HepG2 (cell line): ENCODE measurements around the gene CCDC201. TPM values are rescaled to one million over a fixed set of nuclear protein-coding genes. Genes with fewer than 3 reads are reported as not detected.
A peak's percentile ranks its signal among the peaks of the same experiment; 100 is the strongest.

Source experiments
- GTF3A ChIP-seq: sonication (generic); formaldehyde crosslinking; conservative IDR thresholded peaks from 2 replicates; pipeline ENCODE4 v1.4.0; 2020; ENCODE audit warnings: mild to moderate bottlenecking, missing genetic modification reagents
- HDAC2 ChIP-seq: sonication (generic); formaldehyde crosslinking; IDR thresholded peaks from 2 replicates; pipeline ENCODE4 v1.4.0; 2020; ENCODE audit warnings: missing genetic modification reagents
- HOXA5 ChIP-seq: sonication (generic); formaldehyde crosslinking; IDR thresholded peaks from 2 replicates; pipeline ENCODE4 v1.4.0; 2020; ENCODE audit warnings: missing genetic modification reagents
- KMT2A ChIP-seq: sonication (generic); formaldehyde crosslinking; IDR thresholded peaks from 2 replicates; pipeline ENCODE4 v1.4.0; 2020; ENCODE audit warnings: missing genetic modification reagents
- MAF1 ChIP-seq: sonication (generic); formaldehyde crosslinking; IDR thresholded peaks from 2 replicates; pipeline ENCODE4 v1.5.0; 2020; ENCODE audit warnings: missing genetic modification reagents, borderline replicate concordance
- MEF2D ChIP-seq: sonication (generic); formaldehyde crosslinking; IDR thresholded peaks from 2 replicates; pipeline ENCODE4 v1.5.1; 2020; ENCODE audit warnings: mild to moderate bottlenecking, missing genetic modification reagents
- MTERF4 ChIP-seq: sonication (generic); formaldehyde crosslinking; IDR thresholded peaks from 2 replicates; pipeline ENCODE4 v1.8.0; 2023; ENCODE audit warnings: mild to moderate bottlenecking, missing genetic modification reagents
- PLSCR1 ChIP-seq: sonication (generic); formaldehyde crosslinking; IDR thresholded peaks from 2 replicates; pipeline ENCODE4 v1.5.0; 2020; ENCODE audit warnings: missing genetic modification reagents, mild to moderate bottlenecking, borderline replicate concordance
- RBFOX2 ChIP-seq: fragments of 200-400 bp; formaldehyde crosslinking; IDR thresholded peaks from 2 replicates; pipeline ENCODE4 v1.6.1; 2017; ENCODE audit warnings: low read depth, mild to moderate bottlenecking, low read length
- RNF2 ChIP-seq: fragments of 450-650 bp; conservative IDR thresholded peaks from 2 replicates; pipeline ENCODE4 v1.6.1; 2016; ENCODE audit warnings: low read depth
- SOX6 ChIP-seq, 2 experiments: fragments of 450-650 bp in 1 of 2; sonication (generic) in 1 of 2; formaldehyde crosslinking in 1 of 2; IDR thresholded peaks; 2 replicates each; pipeline versions ENCODE4 v1.4.0 to v1.6.1; 2017 to 2020; ENCODE audit warnings: antibody characterized with exemption in 1 of 2, mild to moderate bottlenecking in 1 of 2, missing genetic modification reagents in 1 of 2
- STAT5B ChIP-seq: sonication (generic); formaldehyde crosslinking; IDR thresholded peaks from 2 replicates; pipeline ENCODE4 v1.4.0; 2020; ENCODE audit warnings: missing genetic modification reagents
- ZFP36 ChIP-seq: fragments of 150-350 bp; IDR thresholded peaks from 2 replicates; pipeline ENCODE4 v1.6.1; 2018; ENCODE audit warnings: borderline replicate concordance, low read length, low read depth; ENCODE audit not compliant: partially characterized antibody
- ZNF350 ChIP-seq: sonication (generic); formaldehyde crosslinking; IDR thresholded peaks from 2 replicates; pipeline ENCODE4 v1.4.0; 2020; ENCODE audit warnings: mild to moderate bottlenecking, low read depth, missing genetic modification reagents, borderline replicate concordance
- ZNF501 ChIP-seq: sonication (generic); formaldehyde crosslinking; IDR thresholded peaks from 2 replicates; pipeline ENCODE4 v1.5.1; 2020; ENCODE audit warnings: mild to moderate bottlenecking, moderate library complexity, missing genetic modification reagents
- ZNF550 ChIP-seq: sonication (generic); formaldehyde crosslinking; IDR thresholded peaks from 2 replicates; pipeline ENCODE4 v1.4.0; 2020; ENCODE audit warnings: mild to moderate bottlenecking, missing genetic modification reagents, borderline replicate concordance
- ZNF558 ChIP-seq: sonication (generic); formaldehyde crosslinking; IDR thresholded peaks from 2 replicates; pipeline ENCODE4 v1.9.0; 2022; ENCODE audit warnings: mild to moderate bottlenecking, missing genetic modification reagents, borderline replicate concordance
- ZNF598 ChIP-seq: sonication (generic); formaldehyde crosslinking; IDR thresholded peaks from 2 replicates; pipeline ENCODE4 v1.5.1; 2020; ENCODE audit warnings: mild to moderate bottlenecking, missing genetic modification reagents, borderline replicate concordance
- ZNF766 ChIP-seq: sonication (generic); formaldehyde crosslinking; IDR thresholded peaks from 2 replicates; pipeline ENCODE4 v1.5.0; 2020; ENCODE audit warnings: missing genetic modification reagents, borderline replicate concordance
- ZNF782 ChIP-seq: sonication (generic); formaldehyde crosslinking; IDR thresholded peaks from 2 replicates; pipeline ENCODE4 v1.4.0; 2020; ENCODE audit warnings: missing genetic modification reagents, mild to moderate bottlenecking, borderline replicate concordance
- ZNF883 ChIP-seq: sonication (generic); formaldehyde crosslinking; IDR thresholded peaks from 2 replicates; pipeline ENCODE4 v1.5.1; 2020; ENCODE audit warnings: mild to moderate bottlenecking, missing genetic modification reagents; ENCODE audit errors: not compliant biosample characterization
- polyA plus RNA-seq, 8 experiments: library from polyadenylated mRNA; depleted of rRNA in 3 of 8; stranded (reverse) in 7 of 8; unstranded in 1 of 8; fragments of >200 nt; fragmentation: Illumina TruSeq in 4 of 8; extraction: Trizol in 4 of 8; gene quantifications; 2 replicates each; pipeline versions ENCODE4 v1.2.1 to v1.2.3, GENCODE V29; 2011 to 2016; ENCODE audit warnings: low read depth in 4 of 8, missing spikeins in 1 of 8, mixed read lengths in 1 of 8; ENCODE audit not compliant: insufficient read depth in 1 of 8
- total RNA-seq, 5 experiments: library from RNA; depleted of rRNA; stranded (reverse); fragments of >200 nt; fragmentation: Illumina TruSeq; extraction: Trizol; gene quantifications; 2 replicates each; pipeline ENCODE4 v1.2.3, GENCODE V29; 2016; ENCODE audit warnings: low read depth in 1 of 5
- TF ChIP-seq, protein P1 (sequence below): sonication (generic); formaldehyde crosslinking; IDR thresholded peaks from 2 replicates; pipeline ENCODE4 v1.4.0; 2020; ENCODE audit warnings: missing genetic modification reagents, mild to moderate bottlenecking, borderline replicate concordance
- TF ChIP-seq, protein P2 (sequence below): IDR thresholded peaks from 2 replicates; pipeline ENCODE4 v1.6.1; 2016; ENCODE audit warnings: low read depth, borderline replicate concordance

Gene CCDC201
- total and polyA plus RNA-seq, 2 of the 13 experiments (the other 11 are each of a cell fraction or from before 2014, with no cell fraction given): 0.92 TPM; not detected in 1

DNA sequence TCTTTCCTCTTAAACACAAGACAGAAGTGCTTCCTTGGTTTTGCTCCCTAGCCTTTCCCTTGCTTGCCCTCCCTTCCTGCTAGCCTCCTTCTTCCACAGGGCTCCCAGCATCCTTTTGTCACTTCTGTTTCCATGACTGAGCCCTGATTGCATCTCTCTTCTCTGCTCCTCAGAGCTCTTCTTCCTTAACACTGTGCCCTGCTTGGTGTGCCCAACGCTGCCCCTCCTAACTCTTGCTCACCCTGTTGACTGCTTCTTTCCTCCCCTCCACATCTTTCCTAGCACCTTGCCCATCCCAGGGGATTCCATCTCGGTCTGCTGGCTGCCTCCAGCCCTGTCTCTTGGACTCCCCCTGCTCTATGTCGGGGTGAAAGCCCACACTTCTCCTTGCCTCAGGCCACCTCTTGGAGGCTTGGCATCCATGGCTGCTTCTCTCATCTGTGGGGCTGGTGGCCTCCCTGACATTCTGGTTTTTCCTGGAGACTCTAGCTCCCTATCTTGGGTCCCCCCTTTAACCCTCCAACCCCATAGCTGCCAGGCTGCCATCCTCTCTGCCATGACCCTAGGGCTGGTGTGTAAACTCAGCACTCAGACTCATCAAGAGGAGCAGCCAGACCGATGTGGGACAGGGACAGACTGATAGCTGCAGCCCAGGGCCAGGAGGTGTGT, 21.2 kb upstream of the CCDC201 start (continued):
- TF ChIP-seq PLSCR1 (CRISPR knock-in tag) (peak; percentile 67; the same call in 1 of the 2 replicates), ZFP36 (no peak), ZNF883 (CRISPR knock-in tag) (peak; percentile 53), ZNF501 (CRISPR knock-in tag) (peak; percentile 93), ZNF550 (CRISPR knock-in tag) (0 out of 2 replicates have a peak, but pooled peaks have one; percentile 86), MAF1 (no peak), STAT5B (CRISPR knock-in tag) (0 out of 2 replicates have a peak, but pooled peaks have one; percentile 3), HDAC2 (CRISPR knock-in tag) (no peak), KMT2A (CRISPR knock-in tag) (0 out of 2 replicates have a peak, but pooled peaks have one; percentile 11), SOX6 (IDR thresholded peaks at IDR 0.05) (no peak), SOX6 (CRISPR knock-in tag; IDR thresholded peaks at IDR 0.05) (no peak), ZNF558 (peak; percentile 69; the same call in 1 of the 2 replicates), HOXA5 (CRISPR knock-in tag) (no peak), RNF2 (no peak), ZNF766 (CRISPR knock-in tag) (peak; percentile 37; the same call in 1 of the 2 replicates), MTERF4 (CRISPR knock-in tag) (no peak), ZNF782 (CRISPR knock-in tag) (peak; percentile 97; the same call in 1 of the 2 replicates), ZNF350 (CRISPR knock-in tag) (peak; percentile 96), MEF2D (CRISPR knock-in tag) (peak; percentile 92), GTF3A (no peak), ZNF598 (peak; percentile 85; the same call in 1 of the 2 replicates), RBFOX2 (no peak; the same call in 1 of the 2 replicates)
- TF ChIP-seq, protein P1, sequence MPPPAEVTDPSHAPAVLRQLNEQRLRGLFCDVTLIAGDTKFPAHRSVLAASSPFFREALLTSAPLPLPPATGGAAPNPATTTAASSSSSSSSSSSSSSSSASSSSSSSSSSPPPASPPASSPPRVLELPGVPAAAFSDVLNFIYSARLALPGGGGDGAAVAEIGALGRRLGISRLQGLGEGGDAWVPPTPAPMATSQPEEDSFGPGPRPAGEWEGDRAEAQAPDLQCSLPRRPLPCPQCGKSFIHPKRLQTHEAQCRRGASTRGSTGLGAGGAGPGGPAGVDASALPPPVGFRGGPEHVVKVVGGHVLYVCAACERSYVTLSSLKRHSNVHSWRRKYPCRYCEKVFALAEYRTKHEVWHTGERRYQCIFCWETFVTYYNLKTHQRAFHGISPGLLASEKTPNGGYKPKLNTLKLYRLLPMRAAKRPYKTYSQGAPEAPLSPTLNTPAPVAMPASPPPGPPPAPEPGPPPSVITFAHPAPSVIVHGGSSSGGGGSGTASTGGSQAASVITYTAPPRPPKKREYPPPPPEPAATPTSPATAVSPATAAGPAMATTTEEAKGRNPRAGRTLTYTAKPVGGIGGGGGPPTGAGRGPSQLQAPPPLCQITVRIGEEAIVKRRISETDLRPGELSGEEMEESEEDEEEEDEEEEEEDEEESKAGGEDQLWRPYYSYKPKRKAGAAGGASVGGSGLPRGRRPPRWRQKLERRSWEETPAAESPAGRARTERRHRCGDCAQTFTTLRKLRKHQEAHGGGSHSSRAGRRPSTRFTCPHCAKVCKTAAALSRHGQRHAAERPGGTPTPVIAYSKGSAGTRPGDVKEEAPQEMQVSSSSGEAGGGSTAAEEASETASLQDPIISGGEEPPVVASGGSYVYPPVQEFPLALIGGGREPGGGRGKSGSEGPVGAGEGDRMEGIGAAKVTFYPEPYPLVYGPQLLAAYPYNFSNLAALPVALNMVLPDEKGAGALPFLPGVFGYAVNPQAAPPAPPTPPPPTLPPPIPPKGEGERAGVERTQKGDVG (CRISPR knock-in tag): 0 out of 2 replicates have a peak, but pooled peaks have one; percentile 43
- TF ChIP-seq, protein P2, sequence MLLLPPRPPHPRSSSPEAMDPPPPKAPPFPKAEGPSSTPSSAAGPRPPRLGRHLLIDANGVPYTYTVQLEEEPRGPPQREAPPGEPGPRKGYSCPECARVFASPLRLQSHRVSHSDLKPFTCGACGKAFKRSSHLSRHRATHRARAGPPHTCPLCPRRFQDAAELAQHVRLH (CRISPR knock-in tag): peak; percentile 62; the same call in 1 of the 2 replicates
